ENCODE results near the gene C15orf40.

C15orf40 gene

GRCh38 chr15:82966671-82967071 is 44.8 kb downstream of the C15orf40 start:
- WGBS, 2 donors (ENCODE audit: extremely low coverage in 2 of 2, insufficient read length in 2 of 2, insufficient replicate concordance in 1 of 2) = no CpG with 5 or more reads among the region's 4 CpGs
- no peak overlapping the region for H2BK120ac ChIP-seq (ENCODE audit: low read depth, low read length)
- no peak overlapping the region for H2AK5ac ChIP-seq (ENCODE audit: low read depth, low read length)
- H3K4ac ChIP-seq (ENCODE audit: low read length) = no peak overlapping the region
- H3K36me3 ChIP-seq (replicated peaks in 1 of 2; ENCODE audit: control insufficient read depth in 2 of 2, insufficient read depth in 2 of 2, low read length in 2 of 2) = no peaks in the 10 kb centered on the region
- H3K4me3 ChIP-seq (ENCODE audit: low read length in 2 of 2) = no peak overlapping the region
- H4K8ac ChIP-seq (ENCODE audit: low read depth, low read length) = no peak overlapping the region
- DNase-seq (ENCODE audit: low spot score) = no peak
- H3K14ac ChIP-seq (ENCODE audit: low read length) = no peak overlapping the region
- H3K4me2 ChIP-seq (ENCODE audit: insufficient read depth, low read length, poor library complexity, severe bottlenecking) = no peak overlapping the region
- H2AFZ ChIP-seq (ENCODE audit: low read length) = no peak overlapping the region
- no peak overlapping the region for H2BK5ac ChIP-seq (ENCODE audit: low read length)
- H2BK15ac ChIP-seq (ENCODE audit: low read length) = no peak overlapping the region
- H3K4me1 ChIP-seq (ENCODE audit: control insufficient read depth in 2 of 2, insufficient read depth in 1 of 2, low read depth in 1 of 2, low read length in 2 of 2) = no peaks in the 10 kb centered on the region
- H2BK12ac ChIP-seq (ENCODE audit: low read length) = no peak overlapping the region
- H3K9ac ChIP-seq (ENCODE audit: low read depth, low read length, poor library complexity) = no peak overlapping the region
- no peak overlapping the region for H3K27ac ChIP-seq (replicated peaks; ENCODE audit: low read length)
- H3K23ac ChIP-seq (ENCODE audit: low read depth, low read length, poor library complexity) = no peak overlapping the region
- no peak overlapping the region for H3K18ac ChIP-seq (ENCODE audit: low read length)
- H3K27me3 ChIP-seq (ENCODE audit: control insufficient read depth in 3 of 3, insufficient read depth in 3 of 3, low read depth in 1 of 3, low read length in 3 of 3) = no peaks in the 10 kb centered on the region
- no peaks in the 10 kb centered on the region for H3K9me3 ChIP-seq (replicated peaks in 1 of 2; ENCODE audit: control insufficient read depth in 2 of 2, insufficient read depth in 1 of 2, low read depth in 1 of 2, low read length in 2 of 2)
- no peak overlapping the region for H4K91ac ChIP-seq (ENCODE audit: low read depth, low read length, poor library complexity)
- no peaks in the 10 kb centered on the region for H3K79me1 ChIP-seq (ENCODE audit: low read depth, low read length)

GRCh38 chr15:82964890-82965289 is 46.5 kb downstream of the C15orf40 start:
- Histone ChIP-seq H2BK15ac (ENCODE audit: low read length) (no peak overlapping the region), H3K14ac (ENCODE audit: low read length) (no peak overlapping the region), H3K4ac (ENCODE audit: low read length) (no peak overlapping the region), H3K9me3 (replicated peaks in 1 of 2; ENCODE audit: control insufficient read depth in 2 of 2, insufficient read depth in 1 of 2, low read depth in 1 of 2, low read length in 2 of 2) (no peaks in the 10 kb centered on the region), H2AFZ (ENCODE audit: low read length) (no peak overlapping the region), H3K4me3 (ENCODE audit: low read length in 2 of 2) (no peak overlapping the region), H3K79me1 (ENCODE audit: low read depth, low read length) (no peaks in the 10 kb centered on the region), H3K18ac (ENCODE audit: low read length) (no peak overlapping the region), H2BK120ac (ENCODE audit: low read depth, low read length) (no peak overlapping the region), H3K9ac (ENCODE audit: low read depth, low read length, poor library complexity) (no peak overlapping the region), H4K91ac (ENCODE audit: low read depth, low read length, poor library complexity) (no peak overlapping the region), H3K23ac (ENCODE audit: low read depth, low read length, poor library complexity) (no peak overlapping the region), H3K4me1 (ENCODE audit: control insufficient read depth in 2 of 2, insufficient read depth in 1 of 2, low read depth in 1 of 2, low read length in 2 of 2) (peaks cover 0 to 3% of the 10 kb centered on the region in 2 donors), H3K36me3 (replicated peaks in 1 of 2; ENCODE audit: control insufficient read depth in 2 of 2, insufficient read depth in 2 of 2, low read length in 2 of 2) (no peaks in the 10 kb centered on the region), H2BK5ac (ENCODE audit: low read length) (no peak overlapping the region), H2BK12ac (ENCODE audit: low read length) (no peak overlapping the region), H3K27me3 (ENCODE audit: control insufficient read depth in 3 of 3, insufficient read depth in 3 of 3, low read depth in 1 of 3, low read length in 3 of 3) (no peaks in the 10 kb centered on the region), H4K8ac (ENCODE audit: low read depth, low read length) (no peak overlapping the region), H3K27ac (replicated peaks; ENCODE audit: low read length) (no peak overlapping the region), H2AK5ac (ENCODE audit: low read depth, low read length) (no peak overlapping the region), H3K4me2 (ENCODE audit: insufficient read depth, low read length, poor library complexity, severe bottlenecking) (no peak overlapping the region)
- DNase-seq (ENCODE audit: low spot score) = no peak
- no CpG with 5 or more reads among the region's 5 CpGs for WGBS, 2 donors (ENCODE audit: extremely low coverage in 2 of 2, insufficient read length in 2 of 2, insufficient replicate concordance in 1 of 2)

- no peak overlapping the region for H3K27ac ChIP-seq (replicated peaks; ENCODE audit: low read length)
- no peak overlapping the region for H3K4me3 ChIP-seq (ENCODE audit: low read length in 2 of 2)
- no peaks in the 10 kb centered on the region for H3K36me3 ChIP-seq (replicated peaks in 1 of 2; ENCODE audit: control insufficient read depth in 2 of 2, insufficient read depth in 2 of 2, low read length in 2 of 2)
- no peak overlapping the region for H2BK5ac ChIP-seq (ENCODE audit: low read length)
- no peak overlapping the region for H2BK12ac ChIP-seq (ENCODE audit: low read length)
- H2BK15ac ChIP-seq (ENCODE audit: low read length) = no peak overlapping the region
- no peak overlapping the region for H3K4me2 ChIP-seq (ENCODE audit: insufficient read depth, low read length, poor library complexity, severe bottlenecking)
- no peaks in the 10 kb centered on the region for H3K27me3 ChIP-seq (ENCODE audit: control insufficient read depth in 3 of 3, insufficient read depth in 3 of 3, low read depth in 1 of 3, low read length in 3 of 3)
- H3K9me3 ChIP-seq (replicated peaks in 1 of 2; ENCODE audit: control insufficient read depth in 2 of 2, insufficient read depth in 1 of 2, low read depth in 1 of 2, low read length in 2 of 2) = no peaks in the 10 kb centered on the region
- H3K4ac ChIP-seq (ENCODE audit: low read length) = no peak overlapping the region
- no peaks in the 10 kb centered on the region for H3K79me1 ChIP-seq (ENCODE audit: low read depth, low read length)
- no peak overlapping the region for H4K91ac ChIP-seq (ENCODE audit: low read depth, low read length, poor library complexity)
- no peak overlapping the region for H3K18ac ChIP-seq (ENCODE audit: low read length)
- DNase-seq (ENCODE audit: low spot score) = no peak
- no peak overlapping the region for H2AFZ ChIP-seq (ENCODE audit: low read length)
- H3K9ac ChIP-seq (ENCODE audit: low read depth, low read length, poor library complexity) = no peak overlapping the region
- no peak overlapping the region for H2AK5ac ChIP-seq (ENCODE audit: low read depth, low read length)
- no peak overlapping the region for H3K14ac ChIP-seq (ENCODE audit: low read length)
- H3K23ac ChIP-seq (ENCODE audit: low read depth, low read length, poor library complexity) = no peak overlapping the region
- peaks cover 0 to 3% of the 10 kb centered on the region in 2 donors for H3K4me1 ChIP-seq (ENCODE audit: control insufficient read depth in 2 of 2, insufficient read depth in 1 of 2, low read depth in 1 of 2, low read length in 2 of 2)
- no peak overlapping the region for H4K8ac ChIP-seq (ENCODE audit: low read depth, low read length)
- no peak overlapping the region for H2BK120ac ChIP-seq (ENCODE audit: low read depth, low read length)
- no CpG with 5 or more reads among the region's 7 CpGs for WGBS, 2 donors (ENCODE audit: extremely low coverage in 2 of 2, insufficient read length in 2 of 2, insufficient replicate concordance in 1 of 2)
Observed at GRCh38 chr15:82963471-82964341, 47.7 kb downstream of the C15orf40 start.

GRCh38 chr15:82960766-82961165 is 50.7 kb downstream of the C15orf40 start:
- H2AK5ac ChIP-seq (ENCODE audit: low read depth, low read length) = peak overlapping the region; percentile 11
- H3K4me1 ChIP-seq (ENCODE audit: control insufficient read depth in 2 of 2, insufficient read depth in 1 of 2, low read depth in 1 of 2, low read length in 2 of 2) = peaks cover 0 to 3% of the 10 kb centered on the region in 2 donors
- DNase-seq (ENCODE audit: low spot score) = no peak
- H3K36me3 ChIP-seq (replicated peaks in 1 of 2; ENCODE audit: control insufficient read depth in 2 of 2, insufficient read depth in 2 of 2, low read length in 2 of 2) = peaks cover 2 to 6% of the 10 kb centered on the region in 2 donors
- H3K23ac ChIP-seq (ENCODE audit: low read depth, low read length, poor library complexity) = no peak overlapping the region
- H3K4ac ChIP-seq (ENCODE audit: low read length) = no peak overlapping the region
- no CpG with 5 or more reads among the region's 3 CpGs for WGBS, 2 donors (ENCODE audit: extremely low coverage in 2 of 2, insufficient read length in 2 of 2, insufficient replicate concordance in 1 of 2)
- no peak overlapping the region for H2BK120ac ChIP-seq (ENCODE audit: low read depth, low read length)
- no peak overlapping the region for H2AFZ ChIP-seq (ENCODE audit: low read length)
- no peaks in the 10 kb centered on the region for H3K27me3 ChIP-seq (ENCODE audit: control insufficient read depth in 3 of 3, insufficient read depth in 3 of 3, low read depth in 1 of 3, low read length in 3 of 3)
- no peak overlapping the region for H3K4me2 ChIP-seq (ENCODE audit: insufficient read depth, low read length, poor library complexity, severe bottlenecking)
- H3K79me1 ChIP-seq (ENCODE audit: low read depth, low read length) = no peaks in the 10 kb centered on the region
- no peak overlapping the region for H2BK15ac ChIP-seq (ENCODE audit: low read length)
- H3K9ac ChIP-seq (ENCODE audit: low read depth, low read length, poor library complexity) = no peak overlapping the region
- H3K14ac ChIP-seq (ENCODE audit: low read length) = no peak overlapping the region
- H3K27ac ChIP-seq (replicated peaks; ENCODE audit: low read length) = no peak overlapping the region
- H3K18ac ChIP-seq (ENCODE audit: low read length) = peak overlapping the region; percentile 67
- H4K8ac ChIP-seq (ENCODE audit: low read depth, low read length) = no peak overlapping the region
- H3K9me3 ChIP-seq (replicated peaks in 1 of 2; ENCODE audit: control insufficient read depth in 2 of 2, insufficient read depth in 1 of 2, low read depth in 1 of 2, low read length in 2 of 2) = no peaks in the 10 kb centered on the region
- no peak overlapping the region for H4K91ac ChIP-seq (ENCODE audit: low read depth, low read length, poor library complexity)
- no peak overlapping the region for H3K4me3 ChIP-seq (ENCODE audit: low read length in 2 of 2)
- no peak overlapping the region for H2BK5ac ChIP-seq (ENCODE audit: low read length)
- H2BK12ac ChIP-seq (ENCODE audit: low read length) = no peak overlapping the region

All from neuronal stem cell (in vitro differentiated cells).